ENCODE results near the gene EEF2K. TPM values are rescaled to one million over a fixed set of nuclear protein-coding genes. Genes with fewer than 3 reads are reported as not detected.

The EEF2K gene
- total RNA-seq, 1 experiment from 2014 or later, result 31.0 TPM

DNA sequence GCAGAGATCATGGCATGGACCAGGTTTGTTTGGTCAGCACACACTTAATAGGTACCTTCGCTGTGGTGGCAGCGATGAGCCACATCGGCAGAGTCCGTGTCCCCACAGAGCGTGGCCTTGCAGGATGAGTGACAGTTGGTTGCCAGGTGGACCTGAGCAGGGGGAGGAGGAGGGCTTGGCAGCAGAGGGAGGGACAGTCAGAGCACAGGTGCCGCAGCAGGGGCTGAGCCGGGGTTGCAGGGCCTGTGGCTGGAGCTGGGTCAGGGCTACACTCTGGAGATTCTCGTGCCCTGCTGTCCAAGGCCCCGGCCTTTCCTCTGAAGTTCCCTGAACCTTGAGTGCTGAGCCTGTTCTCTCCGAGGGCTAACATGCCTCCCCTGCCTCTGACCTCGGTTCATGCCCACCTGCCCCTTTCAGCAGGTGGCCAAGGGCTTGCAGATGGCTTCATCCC is 116.0 kb downstream of the EEF2K start:
- intact Hi-C loops (cut with micrococcal nuclease), result loop anchor here (5.0 to 10.0 kb wide), 4 partner anchors 63 to 1017 kb away; no protein-coding TSS in a partner anchor
- Histone ChIP-seq H3K27ac (ENCODE audit: low read depth, low read length) (no peak overlapping the region), H3K79me2 (ENCODE audit: insufficient read depth, low read length) (peaks cover 11% of the 10 kb centered on the region; the same call in 1 of the 2 replicates), H3K9ac (ENCODE audit: low read length) (no peak overlapping the region), H2AFZ (ENCODE audit: low read depth, low read length, poor library complexity, severe bottlenecking) (no peak overlapping the region), H3K9me3 (ENCODE audit: control insufficient read depth in 1 of 2, insufficient read depth in 1 of 2, low read depth in 1 of 2, low read length in 2 of 2) (no peaks in the 10 kb centered on the region), H4K20me1 (ENCODE audit: insufficient read depth) (no peaks in the 10 kb centered on the region), H3K9me2 (ENCODE audit: insufficient read depth) (no peaks in the 10 kb centered on the region), H3K36me3 (ENCODE audit: control insufficient read depth in 1 of 2, insufficient read depth in 2 of 2, low read length in 2 of 2) (peaks cover 27 to 32% of the 10 kb centered on the region in 2 experiments), H3K4me1 (ENCODE audit: control insufficient read depth in 1 of 2, insufficient read depth in 2 of 2, low read length in 2 of 2) (no peaks in the 10 kb centered on the region), H3K4me2 (ENCODE audit: low read length) (no peak overlapping the region), H3K27me3 (ENCODE audit: insufficient read depth, low read length) (no peaks in the 10 kb centered on the region), H3K4me3 (replicated peaks in 1 of 2; ENCODE audit: low read depth in 1 of 2, low read length in 2 of 2) (no peak overlapping the region)
- ChIA-PET CTCF (no interaction called here), POLR2A (no interaction called here), RAD21 (ENCODE audit: low non-redundant PET in 1 of 2, low total read pairs in 2 of 2, uncharacterized antibody in 2 of 2, unreplicated experiment in 2 of 2) (no interaction called here)
- TF ChIP-seq FOSL1 (IDR thresholded peaks at IDR 0.05; ENCODE audit: low read depth) (no peak), SP1 (IDR thresholded peaks at IDR 0.05; ENCODE audit: low read depth) (no peak), YY1 (IDR thresholded peaks at IDR 0.05; ENCODE audit: extremely low read depth, insufficient replicate concordance, low read depth, low read length) (no peak), SIN3A (IDR thresholded peaks at IDR 0.05; ENCODE audit: low read depth) (no peak), ELF1 (IDR thresholded peaks at IDR 0.05; ENCODE audit: borderline replicate concordance, low read depth) (no peak), JUND (IDR thresholded peaks at IDR 0.05) (no peak), POLR2AphosphoS5 (IDR thresholded peaks at IDR 0.05; ENCODE audit: low read depth, low read length) (no peak), SRF (IDR thresholded peaks at IDR 0.05; ENCODE audit: low read depth) (no peak), TCF7L2 (IDR thresholded peaks at IDR 0.05; ENCODE audit: borderline replicate concordance, extremely low read depth, insufficient read depth, insufficient read length) (no peak), ZBTB33 (IDR thresholded peaks at IDR 0.05; ENCODE audit: extremely low read depth, insufficient replicate concordance, low read length) (no peak), CTCF (IDR thresholded peaks at IDR 0.05 in 2 of 3, conservative IDR thresholded peaks at IDR 0.05 in 1 of 3; ENCODE audit: borderline replicate concordance in 1 of 3, insufficient read depth in 1 of 3, low read depth in 2 of 3, low read length in 2 of 3) (no peak), EZH2phosphoT487 (IDR thresholded peaks at IDR 0.05; ENCODE audit: borderline replicate concordance) (no peak), CBX3 (IDR thresholded peaks at IDR 0.05; ENCODE audit: low read depth) (no peak)
- no TSS peak for BruUV-seq (replicated peaks)
- DNase-seq (ENCODE audit: low read depth, low spot score) (no peak), ATAC-seq (no peak)
